HepG2 (cell line): ENCODE results near the gene KRTAP5-6.

Source experiments
- CEBPZ ChIP-seq: IDR thresholded peaks from 2 replicates; pipeline ENCODE4 v1.6.1; 2012; ENCODE audit warnings: low read length, improper control_type of control experiment
- KLF13 ChIP-seq: sonication (generic); formaldehyde crosslinking; IDR thresholded peaks from 2 replicates; pipeline ENCODE4 v1.4.0; 2020; ENCODE audit warnings: mild to moderate bottlenecking, missing genetic modification reagents
- POLR2A ChIP-seq, 2 experiments: IDR thresholded peaks; 2 replicates each; pipeline ENCODE4 v1.6.1; 2011; ENCODE audit warnings: low read depth in 2 of 2, low read length in 2 of 2, mild to moderate bottlenecking in 1 of 2, moderate library complexity in 1 of 2; ENCODE audit not compliant: insufficient read depth in 1 of 2
- ZNF10 ChIP-seq: sonication (generic); formaldehyde crosslinking; IDR thresholded peaks from 2 replicates; pipeline ENCODE4 v1.4.0; 2020; ENCODE audit warnings: mild to moderate bottlenecking, low read depth, missing genetic modification reagents, borderline replicate concordance
- ZNF34 ChIP-seq: sonication (generic); formaldehyde crosslinking; IDR thresholded peaks from 2 replicates; pipeline ENCODE4 v1.4.0; 2020; ENCODE audit warnings: mild to moderate bottlenecking, missing genetic modification reagents, borderline replicate concordance

- TF ChIP-seq ZNF34 (CRISPR knock-in tag), result no peak
- no peak for TF ChIP-seq POLR2A (IDR thresholded peaks at IDR 0.05; ENCODE audit: insufficient read depth in 1 of 2, low read depth in 2 of 2, low read length in 2 of 2)
- TF ChIP-seq CEBPZ, result no peak
- no peak for TF ChIP-seq ZNF10 (CRISPR knock-in tag)
- TF ChIP-seq KLF13 (CRISPR knock-in tag), result no peak
These were observed 40.3 kb upstream of the KRTAP5-6 start for GRCh38 chr11:1656670-1657069.
